HG03095 (cell line): ENCODE results near the gene EXOSC1.
"Not testable (repeated sequence)": the region's sequence is repeated elsewhere in the genome, so short reads cannot be mapped to it uniquely, and the experiment has no call there.

Experiments used
- ATAC-seq: cut with Tn5 transposase; IDR thresholded peaks from one replicate; pipeline ENCODE4 v1.9.1; 2021; ENCODE audit warnings: moderate library complexity; ENCODE audit not compliant: unreplicated experiment

The EXOSC1 gene, protein sequence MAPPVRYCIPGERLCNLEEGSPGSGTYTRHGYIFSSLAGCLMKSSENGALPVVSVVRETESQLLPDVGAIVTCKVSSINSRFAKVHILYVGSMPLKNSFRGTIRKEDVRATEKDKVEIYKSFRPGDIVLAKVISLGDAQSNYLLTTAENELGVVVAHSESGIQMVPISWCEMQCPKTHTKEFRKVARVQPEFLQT

DNA sequence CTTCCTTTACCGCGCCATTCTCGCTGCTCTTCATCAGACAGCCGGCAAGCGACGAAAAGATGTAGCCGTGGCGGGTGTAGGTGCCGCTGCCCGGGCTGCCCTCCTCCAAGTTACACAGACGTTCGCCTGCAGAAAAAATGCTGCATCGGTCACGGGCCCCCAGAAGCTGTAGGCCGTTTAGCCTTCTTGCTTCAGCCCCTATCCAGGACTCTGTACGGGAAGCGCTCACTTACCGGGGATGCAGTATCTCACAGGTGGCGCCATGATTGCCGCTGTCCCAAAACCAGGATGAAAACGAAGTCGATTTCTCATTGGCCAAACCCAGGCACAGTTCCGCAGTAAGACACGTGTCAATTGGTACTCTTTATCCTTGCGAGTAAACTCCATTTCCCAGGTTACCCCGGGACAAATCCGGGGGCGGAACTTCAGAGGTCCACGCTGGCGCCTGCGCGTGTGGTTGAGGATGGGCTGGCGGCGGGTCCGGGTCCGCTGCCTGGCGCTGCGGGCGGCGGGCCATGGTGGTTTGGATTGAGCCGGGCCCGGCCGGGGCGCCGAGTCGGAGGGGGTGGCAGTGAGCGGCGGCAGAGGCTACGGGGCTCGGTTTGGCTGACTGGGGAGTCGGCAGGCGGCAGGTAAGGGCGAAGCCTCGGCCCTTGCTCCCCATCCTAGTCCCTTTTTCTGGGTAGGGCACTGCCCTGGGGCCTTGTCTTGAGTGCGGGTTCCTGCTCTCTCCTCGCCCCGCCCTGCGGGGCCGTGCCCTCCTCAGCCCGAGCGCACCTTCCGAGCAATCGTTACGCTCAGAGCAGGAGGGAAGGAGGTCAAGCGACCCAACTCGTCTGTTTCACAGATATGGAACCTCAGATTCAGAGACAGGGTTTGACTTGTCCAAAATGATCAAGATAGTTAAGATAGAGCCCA is at the start of gene EXOSC1, which contains the start of gene ZDHHC16:
Gene EXOSC1, minus strand, starts transcription at position 285 of the 918 bp plus-strand sequence. Its CDS starts 21 bp downstream, at position 264.
Gene ZDHHC16, plus strand, starts transcription at position 454 of the 918 bp plus-strand sequence. CDS start 5,501 bp downstream, outside the sequence.
- peak; percentile 97 for ATAC-seq

DNA sequence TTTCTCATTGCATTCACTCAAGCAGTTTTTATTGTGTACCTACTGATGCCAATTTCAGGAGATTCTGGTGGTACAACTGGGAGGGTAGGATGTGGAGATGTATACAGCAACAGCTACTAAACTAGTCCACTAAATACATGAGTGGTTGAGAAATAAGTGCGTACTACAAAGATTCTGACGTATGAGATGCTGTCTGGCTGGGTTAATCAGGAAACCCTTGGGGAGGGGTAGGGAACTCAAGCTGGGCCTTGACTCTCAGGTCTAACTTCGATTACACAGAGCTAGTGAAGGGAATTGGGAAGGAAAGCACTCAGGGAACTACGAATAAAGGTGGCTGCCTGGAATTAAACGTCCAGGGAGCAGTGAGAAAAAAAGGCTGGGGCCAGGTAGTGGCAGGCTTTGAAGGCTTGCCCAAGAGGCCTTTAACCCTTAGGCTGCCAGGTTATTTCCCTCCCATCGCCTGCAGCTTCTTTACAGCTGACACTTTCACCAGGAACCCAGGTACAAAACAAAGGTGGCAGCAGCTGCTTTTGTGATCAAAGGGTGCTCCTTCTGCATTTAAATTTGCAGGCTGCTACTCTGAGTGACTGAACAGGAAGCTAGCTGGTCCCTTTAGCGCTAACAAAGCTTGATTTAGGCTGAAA is 49.2 kb upstream of the EXOSC1 start:
- ATAC-seq, result no peak

DNA sequence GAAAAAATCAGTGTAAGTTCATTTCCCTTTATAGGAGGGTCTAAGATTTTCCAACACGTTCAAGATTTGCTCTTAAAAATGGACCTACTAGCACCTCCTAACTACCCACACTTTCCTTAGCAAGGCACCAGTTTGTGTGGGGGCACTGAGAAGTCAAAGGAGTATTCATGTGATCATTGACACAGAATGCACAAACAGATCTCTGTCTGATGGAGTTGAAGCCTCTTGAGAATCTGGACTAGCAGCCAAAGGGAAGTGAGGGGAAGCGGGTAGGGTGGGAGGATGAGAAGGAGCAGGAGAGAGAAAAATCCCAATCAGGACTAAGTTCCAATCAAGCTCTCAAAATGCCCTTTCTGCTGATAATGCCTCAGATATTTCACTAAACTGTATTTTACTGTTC is 48.3 kb upstream of the EXOSC1 start:
- ATAC-seq, result no peak

DNA sequence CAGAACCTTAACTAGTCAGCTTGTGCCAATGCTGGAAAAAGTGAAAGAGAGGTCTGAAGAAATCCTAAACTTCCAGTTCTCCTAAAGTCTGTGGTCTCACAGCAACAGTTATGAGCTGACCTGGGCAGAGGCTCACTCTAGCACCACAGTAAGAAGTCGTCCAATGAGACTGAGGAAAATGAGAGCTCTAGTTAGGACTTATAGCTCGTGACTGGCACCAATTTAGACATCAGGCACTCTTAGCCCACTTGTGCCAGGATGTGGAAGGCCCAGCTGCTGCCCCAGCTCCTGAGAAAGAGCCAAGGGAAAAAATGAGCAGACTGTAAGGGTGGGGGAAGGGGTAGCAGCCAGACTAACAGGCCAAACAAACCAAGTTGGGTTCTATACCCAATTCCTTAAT is 44.8 kb upstream of the EXOSC1 start:
- ATAC-seq, result no peak

DNA sequence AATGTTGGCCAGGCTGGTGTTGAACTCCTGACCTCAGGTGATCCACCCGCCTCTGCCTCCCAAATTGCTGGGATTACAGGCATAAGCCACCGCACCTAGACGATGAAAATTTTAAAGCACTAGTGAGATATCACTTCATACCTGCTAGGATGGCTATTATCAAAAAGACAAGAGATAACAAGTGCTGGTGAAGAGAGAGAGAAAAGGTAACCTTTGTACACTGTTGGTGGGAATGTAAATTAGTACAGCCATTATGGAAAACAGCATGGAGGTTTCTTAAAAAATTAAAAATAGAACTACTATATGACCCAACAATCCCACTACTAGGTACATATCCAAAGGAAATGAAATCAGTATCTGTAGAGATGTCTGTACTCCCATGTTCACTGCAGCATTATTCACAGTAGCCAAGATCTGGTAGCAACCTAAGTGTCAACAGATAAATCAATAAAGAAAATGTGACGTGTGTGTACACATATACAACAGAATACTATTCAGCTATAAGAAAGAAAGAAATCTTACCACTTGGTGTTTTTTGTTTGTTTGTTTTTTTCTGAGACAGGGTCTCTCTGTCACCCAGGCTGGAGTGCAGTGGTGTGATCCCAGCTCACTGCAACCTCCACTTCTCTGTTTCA is 40.0 kb upstream of the EXOSC1 start:
- ATAC-seq, result no peak

DNA sequence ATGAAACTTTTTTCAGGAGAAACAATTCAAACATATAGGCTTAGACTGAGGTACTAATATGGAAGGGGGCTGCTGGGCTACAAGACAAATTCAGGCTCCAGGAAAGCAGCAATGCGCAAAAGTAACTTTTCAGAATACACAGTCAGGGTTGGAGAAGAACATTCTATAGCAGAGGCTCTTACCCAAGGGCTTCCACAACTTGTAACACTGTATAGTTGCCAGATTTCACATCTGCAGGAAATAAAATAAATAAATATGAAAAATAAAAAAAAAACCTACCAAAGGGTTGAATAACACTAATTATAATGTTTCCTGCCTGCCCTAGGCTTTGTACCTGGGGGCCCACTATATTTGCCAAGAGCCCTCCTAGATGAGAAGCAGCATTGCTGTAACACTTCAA is 38.1 kb upstream of the EXOSC1 start:
- no peak for ATAC-seq

DNA sequence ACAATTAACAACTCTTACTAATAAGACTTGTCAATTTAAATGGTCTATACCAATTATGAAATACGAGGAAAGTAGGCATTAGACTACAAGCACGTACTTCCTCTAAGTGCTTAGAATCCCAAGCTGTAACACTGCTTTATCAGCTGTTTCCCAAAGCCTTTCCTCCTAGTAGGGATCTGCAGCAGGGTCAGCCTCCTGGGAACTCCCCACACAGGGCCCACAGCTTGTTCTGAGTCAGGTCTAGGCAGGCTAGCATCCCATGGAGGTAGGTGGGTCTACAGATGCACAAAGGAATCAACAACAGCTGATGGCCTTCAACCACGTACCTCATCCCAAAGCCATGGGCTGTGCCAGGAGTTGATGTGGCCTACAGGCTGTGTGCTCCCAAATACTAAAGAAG is 37.7 kb upstream of the EXOSC1 start:
- ATAC-seq, result no peak

DNA sequence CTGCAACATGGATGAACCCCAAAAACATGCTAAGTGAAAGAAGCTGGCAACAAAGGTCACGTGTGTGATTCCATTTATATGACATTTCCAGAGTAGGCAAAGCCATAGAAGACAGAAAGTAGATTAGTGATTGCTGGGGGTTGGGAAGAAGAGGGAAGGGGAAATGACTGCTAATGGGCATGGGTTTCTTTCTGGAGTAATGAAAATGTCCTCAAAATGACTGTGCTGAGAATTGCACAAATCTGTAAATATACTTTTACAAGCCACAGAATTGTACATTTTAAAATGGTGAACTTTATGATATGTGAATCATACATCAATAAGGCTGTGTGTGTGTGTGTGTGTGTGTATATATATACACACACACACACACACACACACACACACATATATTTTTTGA is 36.6 kb upstream of the EXOSC1 start:
- ATAC-seq, result no peak

DNA sequence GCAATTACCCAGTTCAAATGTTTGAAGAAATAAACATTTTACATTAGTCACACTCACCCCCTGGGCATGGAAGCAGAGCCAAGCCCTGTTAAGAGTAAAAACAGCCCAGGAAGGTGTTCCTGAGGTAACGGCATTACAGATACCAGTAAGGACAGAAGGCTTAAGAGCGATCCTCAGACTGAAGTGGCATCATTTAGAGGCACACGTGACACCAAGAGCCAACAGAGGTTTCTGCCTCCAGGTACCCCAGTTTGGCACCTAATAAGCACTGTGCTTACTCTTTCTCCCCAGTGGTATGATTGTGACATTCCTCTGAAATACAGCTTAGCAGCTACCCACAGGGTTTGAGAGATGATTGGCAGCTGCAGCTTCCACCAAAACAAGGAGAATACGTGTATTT is 35.3 kb upstream of the EXOSC1 start:
- no peak for ATAC-seq

DNA sequence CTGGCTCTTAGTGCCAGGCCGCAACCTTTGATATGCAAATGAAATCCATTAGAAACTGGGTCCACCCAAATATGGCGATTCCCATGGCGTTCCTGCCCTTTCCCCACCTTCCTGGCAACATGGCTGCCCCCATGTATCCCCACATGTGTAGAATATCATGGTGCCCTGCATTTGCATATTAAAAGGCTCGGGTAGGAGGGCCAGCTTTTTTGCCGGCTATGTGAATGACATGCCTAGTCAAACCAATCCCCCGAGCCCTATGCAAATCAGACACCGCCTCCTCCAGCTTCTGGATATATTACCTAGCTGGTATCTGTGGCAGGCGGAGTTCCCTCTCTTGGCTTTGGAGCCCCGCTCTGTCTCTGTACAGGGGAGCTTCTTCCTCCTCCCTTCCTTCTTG is 34.1 kb upstream of the EXOSC1 start:
- ATAC-seq, result no peak

DNA sequence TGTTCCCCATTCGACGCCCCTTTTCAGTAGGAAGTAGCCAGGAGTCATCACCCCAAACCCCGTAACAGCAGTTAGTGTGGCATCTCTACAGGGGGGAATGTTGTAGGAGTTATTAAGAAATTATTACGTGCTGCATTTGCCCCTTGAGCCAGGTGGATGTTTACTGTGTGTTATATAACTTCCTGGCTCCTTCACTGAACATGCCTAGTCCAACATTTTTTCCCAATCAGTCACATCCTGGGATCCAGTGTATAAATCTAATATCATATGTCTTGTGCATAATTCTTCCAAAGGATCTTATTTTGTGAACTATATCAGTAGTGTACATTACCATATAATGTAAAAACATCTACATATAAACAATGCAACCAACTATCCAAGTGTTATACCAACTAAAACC is 33.6 kb upstream of the EXOSC1 start:
- ATAC-seq, result not testable (repeated sequence)

DNA sequence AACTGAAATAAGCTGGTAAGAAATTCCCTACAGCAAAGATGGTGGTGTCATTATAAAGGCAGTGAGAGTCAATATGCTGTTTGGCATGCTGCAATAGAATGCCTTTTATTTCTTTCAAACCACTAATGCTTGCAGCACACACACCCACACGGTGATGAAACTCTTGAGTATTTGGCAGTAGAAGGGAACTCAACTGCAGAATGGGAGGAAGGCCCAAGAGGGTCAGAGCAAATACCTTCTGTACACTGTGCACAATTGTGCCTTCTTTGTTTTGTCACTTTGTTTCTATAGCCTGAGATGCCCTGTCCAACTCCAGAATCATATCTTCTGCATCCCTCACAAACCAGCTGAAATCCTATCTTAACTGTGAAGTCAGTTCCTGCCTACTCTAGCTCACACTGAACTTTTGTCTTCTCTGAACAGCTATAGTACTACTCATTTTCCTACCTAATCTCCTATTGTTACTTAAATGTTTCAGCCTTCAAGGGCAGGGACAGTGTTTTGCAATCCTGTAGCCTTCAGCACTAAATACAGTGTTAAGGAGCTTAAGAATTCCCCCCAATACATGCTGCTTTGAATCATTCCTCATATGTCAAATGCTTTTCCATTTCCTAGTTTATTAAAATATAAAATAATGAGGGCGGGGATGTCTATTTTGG is 30.3 kb upstream of the EXOSC1 start:
- no peak for ATAC-seq

DNA sequence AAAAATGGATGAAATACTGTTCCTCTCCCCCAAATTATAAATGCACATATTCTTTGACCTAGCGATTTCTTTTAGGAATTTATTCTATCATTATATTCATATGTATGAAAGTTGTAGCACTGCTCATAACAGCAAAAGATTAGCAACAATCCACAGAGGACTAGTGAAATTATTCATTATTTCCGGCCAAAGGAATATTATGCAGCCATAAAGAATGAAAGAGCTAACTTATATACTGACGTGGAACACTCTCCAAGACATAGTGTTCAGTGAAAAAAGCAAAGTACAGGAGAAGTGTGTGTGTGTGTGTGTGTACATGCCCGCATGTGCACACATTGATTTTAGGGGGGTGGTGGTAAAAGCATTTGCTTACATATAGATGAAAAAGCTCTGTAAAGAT is 29.1 kb upstream of the EXOSC1 start:
- no peak for ATAC-seq

DNA sequence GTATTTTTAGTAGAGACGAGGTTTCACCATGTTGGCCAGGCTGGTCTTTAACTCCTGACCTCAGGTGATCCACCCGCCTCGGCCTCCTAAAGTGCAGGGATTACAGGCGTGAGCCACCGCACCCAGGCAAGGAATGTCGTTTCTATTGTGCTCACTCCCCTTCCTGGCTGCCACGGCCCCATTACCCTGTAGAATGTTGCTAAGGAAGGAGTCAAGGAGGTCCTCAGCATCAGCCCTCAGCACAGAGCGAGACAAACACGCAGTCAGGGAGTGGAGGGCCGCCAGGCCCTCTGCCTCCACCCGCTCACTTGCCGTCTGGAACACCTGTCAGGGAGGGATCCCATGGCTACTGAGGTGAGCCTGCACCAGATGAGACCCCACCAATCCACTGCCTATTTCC is 23.0 kb upstream of the EXOSC1 start:
- ATAC-seq, result not testable (repeated sequence)

DNA sequence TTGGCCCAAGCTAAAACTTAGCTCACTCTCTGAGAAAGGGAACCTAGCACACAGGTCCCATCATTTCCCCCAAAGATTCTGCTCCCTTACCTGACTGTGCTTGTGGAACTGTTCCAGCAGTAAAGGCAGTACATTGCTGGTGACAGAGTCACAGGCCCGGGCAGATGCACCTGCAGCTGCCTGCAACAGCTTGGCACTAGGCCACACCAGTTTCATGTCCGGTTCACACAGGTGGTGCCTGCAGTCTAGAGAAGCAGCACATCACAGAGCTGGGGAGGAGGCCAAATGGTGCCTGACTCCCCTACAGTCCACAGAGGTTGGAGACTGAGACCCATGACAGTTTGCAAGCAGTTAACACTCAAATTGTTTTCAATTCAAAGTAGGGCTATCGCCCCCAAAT is 22.4 kb upstream of the EXOSC1 start:
- ATAC-seq, result no peak

DNA sequence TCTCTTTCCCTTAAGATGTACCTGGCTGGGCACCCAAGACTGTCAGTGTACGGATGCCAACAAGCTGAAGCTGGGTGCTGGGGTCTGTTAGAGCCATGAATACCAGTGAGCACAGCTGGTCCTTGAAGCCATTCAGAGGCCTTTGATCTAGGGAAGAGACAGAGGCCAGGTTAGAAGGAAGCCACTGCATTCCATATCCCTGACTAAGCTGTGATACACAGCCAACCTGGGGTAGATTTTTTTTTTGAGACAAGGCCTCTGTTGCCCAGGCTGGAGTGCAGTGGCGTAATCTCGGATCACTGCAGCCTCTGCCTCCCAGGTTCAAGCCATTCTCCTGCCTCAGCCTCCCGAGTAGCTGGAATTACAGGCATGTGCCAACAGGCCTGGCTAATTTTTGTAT is 20.9 kb upstream of the EXOSC1 start:
- ATAC-seq, result no peak

DNA sequence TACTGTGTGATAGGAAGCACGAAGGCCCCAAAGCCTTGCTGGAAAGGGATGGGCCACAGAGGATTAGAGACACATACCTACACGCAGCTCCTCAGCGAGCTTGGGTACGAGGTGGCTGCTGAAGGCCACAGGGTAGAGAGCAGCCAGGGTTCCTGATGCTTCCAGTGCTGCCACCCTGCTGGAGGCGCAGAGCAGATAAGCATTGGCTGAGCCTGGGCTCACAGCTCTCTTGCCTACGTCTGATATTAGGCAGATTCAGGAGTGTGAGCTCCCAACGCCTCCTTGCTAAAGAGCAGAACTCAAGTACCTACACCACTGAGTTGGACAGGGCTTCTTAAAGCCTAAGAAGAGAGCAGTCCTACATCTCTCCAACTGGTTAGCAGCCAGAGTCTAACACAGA is 20.2 kb upstream of the EXOSC1 start:
- ATAC-seq, result no peak

DNA sequence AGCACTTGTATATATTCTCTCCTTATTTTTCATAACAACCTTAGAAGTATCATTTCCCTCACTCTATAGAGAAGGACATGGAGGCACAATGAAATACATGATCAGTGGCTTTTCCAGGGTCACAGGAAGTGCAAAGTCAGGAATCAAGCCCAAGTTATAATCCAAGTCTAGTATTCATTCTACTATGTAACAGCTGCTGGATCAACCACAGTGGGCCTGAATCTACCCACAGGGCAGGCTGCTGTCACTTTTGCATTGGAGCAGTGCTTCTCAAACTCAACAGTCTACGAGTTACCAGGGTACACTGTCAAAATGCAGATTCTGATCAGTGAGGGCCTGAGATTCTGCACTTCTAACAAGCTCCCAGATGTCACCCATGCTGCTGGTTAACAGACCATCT is 18.4 kb upstream of the EXOSC1 start:
- ATAC-seq, result no peak

DNA sequence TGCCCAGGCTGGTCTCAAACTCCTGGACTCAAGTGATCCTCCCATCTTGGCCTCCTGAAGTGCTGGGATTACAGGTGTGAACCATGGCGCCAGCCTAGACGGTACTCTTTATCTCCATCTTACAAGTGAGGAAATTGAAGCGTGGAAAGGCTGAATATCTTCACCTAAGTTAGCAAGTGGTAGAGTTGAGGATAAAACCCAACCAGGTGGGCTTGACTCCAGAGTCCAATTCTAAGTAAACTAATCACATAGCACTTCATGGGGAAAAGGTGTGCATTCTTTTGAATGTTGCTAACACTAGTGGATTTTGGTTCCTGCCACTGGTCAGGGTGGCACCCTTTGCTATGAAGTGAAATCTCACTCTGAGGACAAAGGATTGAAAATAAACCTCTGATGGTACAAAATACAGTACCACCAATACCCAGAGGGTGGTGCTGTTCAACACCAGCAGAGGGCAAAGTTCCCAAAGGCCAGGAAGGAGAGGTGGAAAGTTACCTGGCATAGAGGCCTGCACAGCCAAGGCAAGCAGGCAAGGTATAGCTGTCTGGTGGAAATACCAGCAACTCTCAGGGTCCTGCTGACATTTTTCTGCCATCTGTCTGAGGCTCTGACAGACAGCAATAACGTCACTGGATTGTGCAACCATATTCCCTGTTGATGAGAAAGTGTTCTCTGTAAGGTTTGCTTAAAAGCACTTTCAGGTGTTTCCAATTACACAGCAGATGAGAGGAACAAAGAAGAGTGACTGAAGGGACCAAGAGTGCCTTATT is 17.7 kb upstream of the EXOSC1 start:
- ATAC-seq, result no peak

DNA sequence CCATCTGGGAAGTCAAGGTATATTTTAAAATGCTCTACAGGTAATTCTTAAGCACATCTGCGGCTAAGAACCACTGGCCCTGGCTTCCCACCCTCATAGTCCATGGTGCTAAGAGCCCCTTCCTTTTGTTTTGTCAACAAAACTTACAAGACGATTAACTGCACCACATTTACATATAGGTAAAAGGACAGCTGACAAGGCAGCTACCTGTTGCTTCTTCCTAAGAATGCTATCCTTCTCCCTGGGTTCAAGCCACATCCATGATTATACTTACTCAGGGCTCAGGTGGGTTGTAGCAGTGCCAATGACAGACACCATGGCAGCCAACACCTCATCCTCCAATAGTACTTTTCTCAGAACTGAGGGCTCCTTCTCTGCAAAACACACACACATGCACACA is 16.5 kb upstream of the EXOSC1 start:
- ATAC-seq, result no peak
